Neural cell (in vitro differentiated cells): ENCODE data around the gene JMJD4.

Experiments
- CTCF ChIP-seq: fragments of 450-650 bp; IDR thresholded peaks from 2 replicates; pipeline ENCODE4 v1.5.1; 2014; ENCODE audit warnings: antibody characterized with exemption, mild to moderate bottlenecking, moderate library complexity; ENCODE audit not compliant: poor library complexity, severe bottlenecking
- EP300 ChIP-seq: fragments of 450-650 bp; conservative IDR thresholded peaks from 2 replicates; pipeline ENCODE4 v1.6.1; 2014; ENCODE audit warnings: antibody characterized with exemption, mild to moderate bottlenecking, moderate library complexity; ENCODE audit not compliant: poor library complexity, severe bottlenecking
- EZH2 ChIP-seq: fragments of 200-600, 300-800 bp; shearing (Covaris generic), sonication (generic); IDR thresholded peaks from 2 replicates; pipeline ENCODE4 v1.6.1; 2014; ENCODE audit warnings: antibody characterized with exemption, low read length, borderline replicate concordance, mild to moderate bottlenecking; ENCODE audit not compliant: insufficient read depth, poor library complexity, severe bottlenecking
- POLR2AphosphoS5 ChIP-seq: IDR thresholded peaks from 2 replicates; pipeline ENCODE4 v1.6.1; 2012
- RAD21 ChIP-seq: fragments of 450-650 bp; conservative IDR thresholded peaks from 2 replicates; pipeline ENCODE4 v1.6.1; 2014; ENCODE audit warnings: antibody characterized with exemption, mild to moderate bottlenecking, moderate library complexity
- TAF1 ChIP-seq: IDR thresholded peaks from 2 replicates; pipeline ENCODE4 v1.6.1; 2012; ENCODE audit warnings: low read depth
- TF ChIP-seq, protein P1 (sequence below): IDR thresholded peaks from 2 replicates; pipeline ENCODE4 v1.6.1; 2012; ENCODE audit warnings: borderline replicate concordance

- TF ChIP-seq EZH2, result no peak
- TF ChIP-seq CTCF, result no peak
- TF ChIP-seq POLR2AphosphoS5, result no peak
- TF ChIP-seq EP300, result no peak
- TF ChIP-seq, protein P1, sequence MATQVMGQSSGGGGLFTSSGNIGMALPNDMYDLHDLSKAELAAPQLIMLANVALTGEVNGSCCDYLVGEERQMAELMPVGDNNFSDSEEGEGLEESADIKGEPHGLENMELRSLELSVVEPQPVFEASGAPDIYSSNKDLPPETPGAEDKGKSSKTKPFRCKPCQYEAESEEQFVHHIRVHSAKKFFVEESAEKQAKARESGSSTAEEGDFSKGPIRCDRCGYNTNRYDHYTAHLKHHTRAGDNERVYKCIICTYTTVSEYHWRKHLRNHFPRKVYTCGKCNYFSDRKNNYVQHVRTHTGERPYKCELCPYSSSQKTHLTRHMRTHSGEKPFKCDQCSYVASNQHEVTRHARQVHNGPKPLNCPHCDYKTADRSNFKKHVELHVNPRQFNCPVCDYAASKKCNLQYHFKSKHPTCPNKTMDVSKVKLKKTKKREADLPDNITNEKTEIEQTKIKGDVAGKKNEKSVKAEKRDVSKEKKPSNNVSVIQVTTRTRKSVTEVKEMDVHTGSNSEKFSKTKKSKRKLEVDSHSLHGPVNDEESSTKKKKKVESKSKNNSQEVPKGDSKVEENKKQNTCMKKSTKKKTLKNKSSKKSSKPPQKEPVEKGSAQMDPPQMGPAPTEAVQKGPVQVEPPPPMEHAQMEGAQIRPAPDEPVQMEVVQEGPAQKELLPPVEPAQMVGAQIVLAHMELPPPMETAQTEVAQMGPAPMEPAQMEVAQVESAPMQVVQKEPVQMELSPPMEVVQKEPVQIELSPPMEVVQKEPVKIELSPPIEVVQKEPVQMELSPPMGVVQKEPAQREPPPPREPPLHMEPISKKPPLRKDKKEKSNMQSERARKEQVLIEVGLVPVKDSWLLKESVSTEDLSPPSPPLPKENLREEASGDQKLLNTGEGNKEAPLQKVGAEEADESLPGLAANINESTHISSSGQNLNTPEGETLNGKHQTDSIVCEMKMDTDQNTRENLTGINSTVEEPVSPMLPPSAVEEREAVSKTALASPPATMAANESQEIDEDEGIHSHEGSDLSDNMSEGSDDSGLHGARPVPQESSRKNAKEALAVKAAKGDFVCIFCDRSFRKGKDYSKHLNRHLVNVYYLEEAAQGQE, result no peak
- no peak for TF ChIP-seq RAD21
- TF ChIP-seq TAF1, result no peak
Observed at GRCh38 chr1:227733309-227733705, 1.8 kb downstream of the JMJD4 start.
